ENCODE results near the gene WFS1.

Gene WFS1

DNA sequence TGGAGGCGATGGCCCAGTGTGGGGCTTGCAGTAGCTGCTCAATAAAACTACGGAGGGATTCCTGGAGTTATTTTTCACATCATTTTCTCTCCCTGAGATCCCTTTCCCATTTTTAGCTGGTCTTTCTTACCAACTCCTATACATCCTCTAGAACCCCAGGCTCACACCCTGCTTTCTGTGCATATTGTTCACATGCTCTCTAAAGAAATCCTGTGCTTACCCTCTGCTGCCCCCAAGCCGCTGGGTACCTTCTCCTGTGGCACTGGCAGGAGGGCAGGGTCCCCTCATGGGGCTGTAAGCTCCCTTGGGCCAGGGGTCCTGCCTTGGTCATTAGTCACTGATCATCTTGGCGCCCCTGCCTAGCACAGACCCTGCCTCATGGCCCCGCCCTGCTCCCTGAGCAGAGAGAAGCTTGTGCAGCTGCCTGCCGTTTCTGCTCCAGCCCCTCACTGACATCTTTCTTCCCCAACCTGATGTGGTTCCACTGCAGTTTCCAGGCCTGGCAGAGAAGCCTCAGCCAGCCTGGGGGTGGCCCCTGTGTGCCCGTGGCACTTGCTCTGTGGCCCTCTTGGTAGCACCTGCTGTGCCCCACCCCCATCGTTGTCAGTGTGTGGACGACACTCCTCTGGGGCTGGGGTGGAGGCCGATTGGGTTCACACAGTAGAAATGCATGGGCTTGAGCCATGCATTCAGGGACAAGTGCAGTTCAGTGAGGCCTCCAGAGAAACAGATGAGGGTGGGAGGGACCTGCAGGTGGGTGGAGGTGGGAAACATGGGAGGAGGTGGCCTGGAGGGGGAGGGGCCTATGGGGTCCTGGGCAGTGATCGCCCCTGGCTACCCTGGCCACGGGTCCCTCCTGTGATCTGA, 69.5 kb downstream of the WFS1 start:
- DNase-seq (ENCODE audit: low read depth), result no peak

DNA sequence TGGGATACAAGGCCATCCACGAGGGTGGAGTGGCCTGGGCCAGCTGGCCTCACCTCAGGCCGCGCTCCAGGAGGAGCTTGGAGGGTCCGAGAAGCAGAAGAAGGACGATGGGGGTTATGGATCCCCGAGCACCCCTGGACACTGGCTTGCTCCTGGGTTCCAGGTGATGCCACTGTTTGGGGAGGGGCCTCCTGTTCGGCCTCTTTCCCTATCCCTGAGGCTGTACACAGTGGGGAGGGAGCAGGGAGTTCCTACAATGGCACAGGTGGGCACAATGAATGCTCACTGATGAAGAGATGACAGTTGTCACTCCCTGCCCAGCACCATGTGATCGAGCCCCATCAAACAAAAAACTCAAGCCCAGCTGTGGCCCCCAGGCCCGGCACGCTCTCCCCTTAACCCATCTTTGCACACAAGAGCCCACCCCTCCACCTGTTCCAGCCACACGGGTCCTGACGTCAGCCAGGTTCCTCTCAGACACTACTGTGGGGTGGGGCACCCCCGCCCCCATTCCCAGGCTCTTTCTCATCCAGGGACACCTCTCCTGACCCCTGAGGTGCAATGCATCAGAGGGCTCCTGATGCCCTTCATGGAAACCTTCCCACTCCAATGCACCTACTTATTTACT, 70.3 kb downstream of the WFS1 start:
- no peak for DNase-seq (ENCODE audit: low read depth)

DNA sequence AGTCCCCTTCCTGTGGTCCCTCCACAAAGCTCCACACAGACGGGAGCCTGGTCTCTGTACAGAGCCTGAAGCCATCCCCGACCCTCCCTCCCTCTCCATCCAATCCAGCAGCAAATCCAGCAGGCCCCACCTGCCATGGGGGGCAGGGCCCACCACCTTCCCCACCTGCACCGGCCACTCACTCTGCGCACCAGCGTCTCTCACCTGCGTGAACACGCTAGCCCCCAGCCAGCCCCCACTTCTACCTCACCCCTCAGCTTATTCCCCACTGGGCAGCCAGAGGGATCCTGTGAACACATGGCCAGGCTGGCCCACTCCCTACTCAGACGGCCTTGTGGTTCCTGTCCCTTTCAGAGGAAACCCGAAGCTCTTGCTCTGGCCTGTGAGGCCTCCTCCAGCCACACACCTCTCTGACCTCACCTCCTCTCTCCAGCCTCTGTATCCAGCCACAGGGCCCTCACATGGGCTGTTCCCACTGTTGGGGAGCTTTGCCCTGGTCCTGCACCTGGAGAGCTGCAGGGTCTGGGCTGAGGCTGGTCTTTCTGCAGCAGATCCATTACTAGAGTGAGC, 70.9 kb downstream of the WFS1 start:
- DNase-seq (ENCODE audit: low read depth), result no peak

DNA sequence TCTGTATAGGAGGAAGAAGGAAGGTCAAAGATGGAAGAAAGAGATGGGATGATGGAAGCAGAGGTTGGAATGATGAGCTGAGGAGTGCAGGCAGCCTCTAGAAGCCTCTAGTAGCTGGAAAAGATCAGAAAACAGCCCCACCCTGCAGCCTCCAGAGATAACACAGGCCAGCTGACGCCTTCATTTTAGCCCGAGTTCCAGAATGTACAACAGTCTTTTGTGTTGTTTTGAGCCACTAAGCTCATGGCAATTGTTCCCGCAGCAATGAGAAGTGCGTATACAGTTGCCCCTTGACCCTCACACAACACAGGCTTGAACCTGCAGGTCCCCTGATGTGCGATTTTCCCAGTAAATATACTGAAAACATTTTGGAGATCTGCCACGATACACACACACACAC, 72.0 kb downstream of the WFS1 start:
- DNase-seq (ENCODE audit: low read depth), result no peak

DNA sequence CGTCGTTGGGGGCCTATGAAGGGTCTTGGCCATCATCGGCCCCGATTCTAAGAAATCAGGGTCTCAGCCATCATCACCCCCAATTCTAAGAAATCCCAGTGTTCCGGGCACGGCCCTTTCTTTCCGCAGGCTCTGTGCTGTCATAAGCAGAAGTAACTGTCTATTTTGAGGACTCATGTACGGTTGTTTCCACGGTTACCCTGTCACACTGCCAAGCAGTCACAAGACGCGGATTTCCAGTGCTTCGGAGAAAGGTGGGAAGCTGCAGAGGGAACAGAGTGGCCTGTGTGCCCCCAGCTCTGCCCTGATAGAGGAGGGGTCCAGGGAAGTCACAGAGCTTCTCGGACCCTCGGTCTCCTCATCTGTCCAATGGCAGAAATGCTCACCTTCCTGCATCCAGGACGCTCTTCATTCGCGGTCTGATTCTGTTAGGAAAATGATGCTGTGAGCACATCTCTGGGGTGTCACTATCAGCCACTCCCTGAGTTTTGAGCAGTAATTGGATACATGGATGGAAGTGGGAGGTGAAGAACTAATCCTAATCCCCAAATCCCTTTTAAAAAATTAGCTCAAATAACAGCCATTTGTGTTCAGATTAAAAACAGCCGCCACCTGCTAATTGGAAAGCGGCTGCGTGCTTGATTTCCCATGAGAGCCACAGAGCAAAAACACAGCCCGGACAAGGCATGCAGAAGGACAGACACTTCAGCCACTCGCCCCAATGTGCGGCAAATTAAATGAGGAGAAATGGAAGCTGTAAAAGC, 73.1 kb downstream of the WFS1 start:
- no peak for DNase-seq (ENCODE audit: low read depth)

DNA sequence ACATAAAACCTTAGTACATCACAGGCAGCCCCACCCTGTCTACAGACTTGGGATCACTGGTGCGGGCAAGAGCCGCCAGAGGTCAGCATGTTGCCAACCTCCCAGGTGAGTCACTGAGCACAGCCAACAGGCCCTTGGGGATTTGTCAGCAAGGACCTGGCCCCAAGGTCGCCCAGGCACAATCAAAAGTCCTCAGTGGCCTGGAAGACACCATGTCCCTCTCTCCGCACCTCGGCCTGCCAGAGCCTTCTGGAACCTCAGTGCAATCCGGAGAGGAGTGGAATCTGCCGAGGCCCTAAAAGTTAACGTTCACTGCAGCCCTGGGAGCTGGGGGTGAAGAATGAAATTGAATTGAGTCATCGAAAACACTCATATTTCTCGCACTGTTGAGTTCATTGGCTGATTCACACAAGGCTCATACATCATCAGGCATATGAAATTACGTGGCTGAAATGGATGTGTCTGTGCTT, 74.3 kb downstream of the WFS1 start:
- DNase-seq (ENCODE audit: low read depth), result no peak

DNA sequence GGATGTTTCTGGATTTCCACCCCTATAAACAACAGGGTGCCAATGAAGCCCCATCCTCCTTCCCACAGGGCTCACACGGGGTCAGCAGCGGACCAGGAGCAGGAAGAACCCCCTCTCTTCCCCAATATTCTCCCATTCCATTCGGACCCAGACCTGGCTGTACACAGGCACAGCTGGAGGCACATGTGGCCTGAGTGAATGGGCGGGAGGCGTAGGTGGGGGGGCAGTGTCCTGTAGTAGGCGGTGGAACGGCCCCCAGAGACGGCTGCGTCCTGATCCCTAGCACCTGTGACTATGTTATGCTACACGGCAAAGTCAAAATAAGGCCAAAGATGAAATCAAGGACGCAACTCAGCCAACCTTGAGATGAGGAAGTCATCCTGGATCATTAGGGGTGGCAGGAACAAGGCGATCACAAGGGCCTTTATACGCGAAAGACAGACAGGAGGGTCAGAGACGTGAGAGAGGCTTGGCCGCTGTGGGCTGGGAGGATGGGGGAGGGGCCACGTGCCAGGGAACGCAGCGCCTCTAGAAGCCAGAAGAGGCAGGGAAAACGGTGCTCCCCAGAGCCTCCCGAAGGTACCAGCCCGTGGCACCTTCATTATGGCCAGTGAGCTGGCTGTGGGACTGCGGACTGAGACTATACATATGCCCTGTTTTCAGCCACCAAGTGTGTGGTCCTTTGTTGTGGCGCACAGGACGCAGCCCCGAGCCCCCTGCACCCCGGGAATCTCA, 75.6 kb downstream of the WFS1 start:
- no peak for DNase-seq (ENCODE audit: low read depth)

DNA sequence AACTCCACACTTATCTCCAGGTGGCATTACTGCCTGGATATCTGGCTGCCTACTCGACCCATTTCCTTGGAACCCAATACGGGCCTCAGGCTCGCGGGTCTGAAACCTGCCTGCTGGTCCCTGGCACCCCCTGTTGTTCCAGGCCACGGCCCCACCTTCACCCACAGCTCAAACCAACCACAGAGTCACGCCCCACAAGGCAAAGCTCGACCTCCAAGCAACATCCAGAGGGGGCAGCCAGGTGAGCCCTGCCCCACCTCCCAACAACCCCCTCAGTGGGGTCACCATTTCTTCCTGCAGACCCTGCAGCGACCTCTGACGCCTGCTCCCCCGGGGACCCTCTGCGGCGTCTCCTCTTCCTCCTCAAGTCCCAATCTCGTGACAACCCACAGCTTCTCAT, 76.2 kb downstream of the WFS1 start:
- no peak for DNase-seq (ENCODE audit: low read depth)

DNA sequence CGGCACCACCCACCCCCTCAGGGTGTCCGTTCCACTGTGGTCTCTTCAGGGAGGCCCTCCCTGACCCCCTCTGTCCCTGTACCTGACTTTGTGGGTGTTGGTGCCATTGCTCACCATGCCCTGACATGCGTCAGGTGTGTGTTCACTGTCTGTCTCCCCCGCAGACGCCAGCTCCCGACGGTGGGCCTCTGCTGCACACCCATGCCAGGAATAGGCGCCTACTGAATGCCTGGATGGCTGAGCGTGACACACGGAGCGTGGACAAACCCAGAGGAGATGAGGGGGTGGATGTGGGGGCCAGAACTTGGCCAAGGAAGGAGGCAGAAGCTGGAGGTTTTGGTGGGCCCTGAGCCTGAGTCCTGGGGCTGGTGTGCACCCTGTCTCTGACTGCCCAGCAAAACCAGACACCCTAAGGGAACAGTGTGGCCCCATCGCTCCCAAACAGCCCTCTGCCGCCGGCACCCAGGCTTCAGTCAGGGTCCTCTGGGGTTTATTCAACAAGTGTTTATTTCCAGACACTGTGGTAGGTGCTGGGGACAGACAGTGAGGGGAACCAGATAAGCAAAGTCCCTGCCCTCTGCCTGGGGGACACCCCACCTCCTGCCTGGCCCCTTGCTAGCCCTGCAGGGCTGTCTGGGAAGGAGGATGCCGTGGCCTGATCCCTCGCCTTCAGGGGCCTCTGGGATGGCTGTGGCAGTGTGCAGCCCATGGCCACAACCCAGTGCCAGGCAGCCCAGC, 76.9 kb downstream of the WFS1 start:
- no peak for DNase-seq (ENCODE audit: low read depth)

DNA sequence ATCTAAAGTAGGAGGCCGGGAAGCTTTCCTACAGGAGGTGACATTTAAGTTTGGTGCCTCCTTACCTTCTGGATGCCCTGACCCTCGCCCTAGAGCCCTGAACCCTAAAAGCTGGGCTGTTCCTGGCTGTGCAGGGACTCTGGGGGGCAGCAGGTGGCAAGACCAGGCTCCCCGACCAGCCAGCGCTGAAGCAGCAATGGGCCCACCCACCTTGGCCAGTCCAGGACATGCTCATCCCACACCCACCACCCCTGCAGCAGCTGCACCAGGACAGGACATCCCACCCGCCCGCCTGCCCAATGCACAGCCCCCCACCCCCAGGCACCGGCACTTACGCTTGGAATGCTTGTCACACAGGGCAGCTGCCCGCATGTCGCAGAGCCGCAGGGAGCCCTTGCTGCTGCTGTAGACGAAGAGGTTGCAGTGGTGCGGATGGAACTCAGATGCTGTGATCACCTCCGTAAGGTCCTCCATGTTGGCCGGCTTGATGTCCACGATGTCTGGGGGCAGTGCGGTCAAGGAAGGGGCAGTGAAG, 77.9 kb downstream of the WFS1 start:
- no peak for DNase-seq (ENCODE audit: low read depth)

DNA sequence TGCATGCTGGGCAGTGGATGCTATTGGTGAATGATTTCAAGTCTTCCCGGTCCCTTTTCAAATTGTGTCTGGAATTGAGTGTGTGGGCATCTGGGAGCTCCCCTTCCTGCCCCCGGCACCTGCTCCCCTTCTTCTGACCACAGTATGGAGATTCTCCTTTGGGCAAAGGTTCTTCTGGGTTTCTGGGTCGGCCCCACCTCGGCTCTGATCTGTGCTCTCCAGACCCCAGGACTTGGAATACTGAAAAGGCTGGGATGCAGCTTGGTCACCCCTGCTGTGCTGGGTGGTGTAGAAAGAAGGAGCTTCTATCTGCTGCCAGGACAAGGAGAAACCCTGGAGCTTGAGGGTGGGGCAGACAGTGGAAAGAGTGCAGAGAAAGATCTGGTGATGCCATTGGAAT, 78.8 kb downstream of the WFS1 start:
- DNase-seq (ENCODE audit: low read depth), result no peak

DNA sequence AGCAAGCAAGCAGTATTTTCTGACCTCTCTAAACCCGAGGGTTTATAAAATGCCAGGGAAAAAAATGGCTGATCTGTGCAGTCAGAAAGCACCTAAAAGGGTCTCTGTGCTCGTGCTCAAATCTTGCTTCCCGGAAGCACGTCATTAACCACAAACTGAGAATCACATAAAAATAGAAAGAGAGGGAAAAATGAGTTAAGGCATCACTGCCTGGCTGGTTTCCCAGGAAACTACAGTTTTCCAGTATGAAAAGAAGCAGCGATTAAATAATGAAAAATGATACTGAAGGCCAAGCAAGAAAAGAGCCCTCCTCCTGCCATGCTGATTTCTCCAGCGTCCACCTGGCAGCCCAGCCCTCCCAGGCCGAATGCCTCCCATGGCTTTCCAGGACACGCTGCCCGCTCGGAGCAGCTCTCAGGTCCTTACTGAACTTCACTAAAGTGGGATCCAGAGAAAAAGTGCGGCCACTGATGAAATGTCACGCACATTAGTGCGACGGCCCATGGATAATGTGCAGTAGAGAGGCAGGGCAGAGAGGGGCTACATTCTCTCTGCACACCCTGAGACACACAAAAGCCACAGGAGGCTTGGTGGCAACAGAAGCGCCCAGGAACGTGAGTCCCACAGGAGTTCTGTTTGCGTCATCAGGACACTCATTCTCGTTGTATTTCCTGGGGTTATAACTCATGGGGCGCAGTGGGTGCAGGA, 80.4 kb downstream of the WFS1 start:
- no peak for DNase-seq (ENCODE audit: low read depth)

DNA sequence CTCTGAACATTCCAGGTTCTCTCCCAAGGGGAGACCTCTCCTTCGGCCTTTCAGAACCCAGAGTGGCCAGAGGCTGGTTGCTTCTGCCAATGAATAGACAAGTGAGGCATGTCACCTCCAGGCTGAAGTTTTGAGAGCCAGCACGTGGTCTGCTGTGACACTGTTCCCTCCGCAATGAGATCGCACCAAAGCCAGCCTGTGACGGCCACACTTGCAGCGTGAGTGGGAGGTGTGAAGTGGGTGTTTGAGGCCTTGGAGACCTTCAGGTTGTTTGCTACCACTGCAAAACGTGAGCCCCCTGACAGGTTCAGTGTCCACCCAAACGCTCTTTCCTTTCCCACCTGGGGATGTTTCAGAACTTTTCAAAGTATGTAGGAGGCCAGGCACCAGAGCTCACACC, 81.0 kb downstream of the WFS1 start:
- DNase-seq (ENCODE audit: low read depth), result no peak

DNA sequence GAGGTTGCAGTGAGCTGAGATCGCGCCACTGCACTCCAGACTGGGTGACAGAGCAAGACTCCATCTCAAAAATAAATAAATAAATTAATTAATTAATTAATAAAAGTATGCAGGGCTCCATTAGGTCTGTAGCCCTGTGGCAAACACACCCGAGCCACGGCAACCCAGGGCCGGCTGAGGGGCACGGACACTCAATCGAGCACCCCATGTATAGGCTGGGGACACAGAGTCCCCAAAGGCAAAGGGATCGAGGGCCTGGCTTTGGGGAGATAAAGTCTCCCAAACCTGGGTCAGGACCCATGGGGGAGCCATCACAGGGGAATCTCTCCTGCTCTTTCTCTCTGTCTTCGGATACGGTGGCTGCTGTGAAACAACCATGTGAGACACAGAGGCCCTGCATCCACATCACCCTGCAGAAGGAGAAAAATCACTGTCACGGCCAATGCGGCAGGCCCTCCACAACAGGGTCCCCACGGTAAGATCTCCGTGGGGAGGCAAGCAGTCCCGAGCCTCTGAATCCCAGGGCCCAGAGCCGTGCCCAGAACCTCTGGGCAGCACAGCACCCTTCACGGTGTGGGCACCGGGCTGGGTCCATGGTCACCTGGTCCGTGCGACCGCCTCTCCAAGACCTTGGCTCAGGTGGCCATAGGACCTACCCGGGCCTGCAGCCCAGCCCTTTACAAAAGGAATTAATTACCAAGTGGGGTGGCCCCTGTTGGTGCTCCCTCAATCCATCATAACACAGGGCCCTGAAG, 81.8 kb downstream of the WFS1 start:
- DNase-seq (ENCODE audit: low read depth), result no peak

DNA sequence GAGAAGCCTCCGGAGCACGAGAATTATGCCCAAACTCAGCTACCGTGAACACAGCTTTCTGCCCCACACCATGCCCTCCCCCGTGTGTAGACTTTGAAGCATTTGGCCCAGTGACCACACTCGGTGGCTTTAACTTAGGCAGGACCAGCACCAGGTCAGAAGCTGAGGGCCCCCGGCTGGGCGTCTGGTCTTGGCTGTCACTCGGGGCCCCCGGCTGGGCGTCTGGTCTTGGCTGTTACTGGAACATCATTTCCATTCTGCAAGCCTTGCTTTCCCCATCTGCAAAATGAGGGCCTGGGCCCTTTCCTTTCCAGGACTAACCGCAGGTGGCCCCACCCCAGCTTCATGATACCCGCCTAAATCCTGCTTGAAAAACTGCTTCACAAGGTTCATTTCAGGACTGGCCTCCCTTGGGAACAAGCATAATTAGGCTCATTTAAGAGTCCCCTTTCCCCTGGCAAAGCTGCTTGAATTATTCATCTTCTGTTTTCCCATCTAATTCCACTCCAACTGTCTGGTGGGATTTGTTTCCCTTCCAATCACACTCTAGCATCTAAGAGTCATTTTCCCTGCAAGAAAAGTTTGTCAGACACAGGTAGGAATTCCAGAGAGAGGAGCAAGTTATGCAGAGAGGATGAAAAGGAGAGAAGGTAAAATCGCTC, 82.5 kb downstream of the WFS1 start:
- no peak for DNase-seq (ENCODE audit: low read depth)
